NCI-H460 (cell line): Measurements from ENCODE around the gene UCHL1. TPM values are rescaled to one million over a fixed set of nuclear protein-coding genes. Genes with fewer than 3 reads are reported as not detected.
"Not testable (repeated sequence)": the region's sequence is repeated elsewhere in the genome, so short reads cannot be mapped to it uniquely, and the experiment has no call there.

Experiments used
- DNase-seq: peaks from one replicate; pipeline ENCODE4 v3.0.0-alpha.2; 2016; ENCODE audit warnings: low read depth; ENCODE audit errors: extremely low read depth
- small RNA-seq, 2 experiments: library from RNA; depleted of rRNA; stranded (forward); fragments of <200 nt; gene quantifications; one replicate each; pipeline ENCODE3, GENCODE V24; 2014
- total RNA-seq: library from RNA; depleted of rRNA; stranded (reverse); fragments of >200 nt; shearing (Covaris generic); gene quantifications from 2 replicates; pipeline ENCODE4 v1.2.3, GENCODE V29; 2014; rRNA removed

UCHL1 gene
- total RNA-seq, 1 experiment from 2014 or later = 2,874 TPM

DNA sequence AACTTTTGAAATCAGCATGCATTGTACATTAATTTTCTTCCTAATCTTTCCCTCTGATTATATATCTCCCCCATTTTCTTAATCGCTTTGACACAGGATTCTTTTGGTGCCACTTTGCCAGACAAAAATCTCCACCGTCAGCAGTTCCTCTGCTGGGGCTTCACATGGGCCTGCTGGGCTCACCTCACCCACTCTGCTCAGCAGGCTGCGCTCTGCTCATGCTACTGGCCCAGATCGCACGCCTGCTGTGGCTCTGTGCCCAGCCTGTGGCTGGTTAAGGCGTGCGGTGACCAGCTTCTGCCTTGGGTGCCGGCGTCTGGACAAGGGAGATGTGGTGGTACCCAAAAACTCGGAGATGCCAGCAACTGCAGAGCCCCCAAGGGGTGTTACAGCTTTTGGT lies 31.1 kb downstream of the UCHL1 start:
- DNase-seq = no peak

DNA sequence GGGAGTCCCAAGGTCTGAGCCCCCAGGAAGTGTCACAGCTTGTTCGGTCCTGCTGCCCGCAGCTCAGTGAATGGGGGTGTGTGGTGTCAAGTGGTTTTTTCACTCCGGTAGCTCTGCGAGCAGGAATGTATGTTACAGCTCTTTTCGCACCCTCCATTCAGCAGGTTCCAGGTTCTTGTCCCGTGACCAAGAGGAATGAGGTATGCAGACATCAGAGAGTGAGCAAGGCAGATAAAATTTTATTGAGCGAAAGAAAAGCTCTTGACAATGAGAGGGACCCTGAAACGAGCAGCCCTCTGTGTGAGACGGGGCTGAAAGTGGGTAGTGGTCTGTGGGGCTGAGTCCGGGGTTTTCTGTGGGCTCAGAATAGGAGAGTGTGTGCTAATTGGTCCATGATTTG lies 31.5 kb downstream of the UCHL1 start:
- DNase-seq = no peak

DNA sequence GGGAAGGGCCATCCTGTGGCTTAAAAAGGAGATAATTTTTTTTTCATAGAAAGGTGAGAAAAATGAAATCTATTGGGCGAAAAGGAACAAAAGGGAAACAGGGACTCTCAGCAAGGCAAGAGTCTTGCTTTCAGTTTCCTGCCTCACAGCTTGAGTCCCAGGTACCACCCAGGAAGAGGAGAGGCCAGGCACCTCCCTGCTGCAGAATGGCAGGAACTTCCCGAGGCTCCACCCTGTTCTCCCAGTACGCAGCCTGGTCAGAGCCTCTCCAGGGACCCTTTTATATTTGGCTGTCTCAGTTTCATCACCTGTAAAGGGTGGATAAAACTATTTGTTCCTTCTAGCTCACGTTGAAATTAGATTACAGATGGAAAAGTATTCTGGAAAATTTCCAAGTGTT lies 33.8 kb downstream of the UCHL1 start:
- no peak for DNase-seq

DNA sequence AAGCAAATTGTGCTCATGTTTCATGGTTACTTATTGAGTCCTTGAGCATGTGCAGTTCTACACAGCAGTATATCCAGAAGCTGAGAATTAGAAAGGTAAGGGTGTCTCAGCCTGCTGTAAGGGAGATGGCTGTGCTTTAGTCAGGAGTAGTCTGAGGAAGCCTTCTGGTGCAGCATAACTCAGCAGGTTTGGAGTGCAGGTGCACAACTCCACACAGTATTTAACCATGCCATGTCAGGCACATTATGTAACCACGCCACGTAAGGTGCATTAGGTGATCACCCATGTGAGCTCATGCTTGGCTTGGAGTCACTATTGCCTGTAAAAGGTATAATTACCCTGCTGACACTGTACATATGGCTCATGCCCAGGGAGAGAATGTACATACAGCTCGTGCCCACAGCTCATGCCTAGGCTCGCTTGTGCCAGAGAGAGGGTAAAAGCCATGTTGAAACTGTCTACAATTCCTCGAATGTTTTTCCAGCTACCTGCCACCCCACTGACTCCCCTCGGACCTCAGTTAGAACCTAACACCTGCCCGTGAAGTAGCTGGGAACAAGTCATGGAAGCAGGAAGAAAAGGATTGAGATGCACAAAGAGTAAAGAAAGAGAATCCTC lies 37.8 kb downstream of the UCHL1 start:
- no peak for DNase-seq

DNA sequence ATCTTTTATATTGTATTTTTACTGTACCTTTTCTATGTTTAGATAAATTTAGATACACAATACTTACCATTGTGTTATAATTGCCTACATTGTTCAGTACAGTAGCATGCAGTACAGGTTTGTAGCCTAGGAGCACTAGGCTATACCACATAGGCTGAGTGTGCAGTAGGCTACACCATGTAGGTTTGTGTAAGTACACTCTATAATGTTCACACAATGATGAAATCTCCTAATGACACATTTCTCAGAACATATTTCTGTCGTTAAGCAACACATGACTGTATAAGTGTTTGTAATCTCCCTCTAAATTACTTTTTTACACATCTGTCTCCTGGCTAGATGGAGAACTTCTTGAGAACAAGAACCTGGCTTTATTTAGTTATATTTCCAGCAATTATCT lies 40.3 kb downstream of the UCHL1 start:
- DNase-seq = no peak

DNA sequence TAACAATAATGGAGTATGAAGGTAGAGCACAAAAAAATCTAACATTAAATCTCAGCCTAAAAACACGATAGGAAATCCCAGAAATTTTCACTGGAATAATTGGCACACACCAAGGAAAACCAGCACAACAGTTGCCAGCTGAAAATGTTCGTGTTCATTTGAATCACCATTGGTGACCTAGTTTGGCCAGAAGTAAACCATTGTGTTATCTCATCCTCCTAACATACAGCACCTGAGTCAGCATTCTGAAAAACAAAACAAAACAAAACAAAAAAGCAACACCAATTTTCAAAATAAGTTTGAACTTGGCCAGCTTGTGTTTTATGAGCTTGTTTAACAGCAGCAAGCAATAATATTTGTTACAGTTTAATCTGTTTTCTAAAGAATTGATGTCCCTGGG lies 41.1 kb downstream of the UCHL1 start:
- no peak for DNase-seq

DNA sequence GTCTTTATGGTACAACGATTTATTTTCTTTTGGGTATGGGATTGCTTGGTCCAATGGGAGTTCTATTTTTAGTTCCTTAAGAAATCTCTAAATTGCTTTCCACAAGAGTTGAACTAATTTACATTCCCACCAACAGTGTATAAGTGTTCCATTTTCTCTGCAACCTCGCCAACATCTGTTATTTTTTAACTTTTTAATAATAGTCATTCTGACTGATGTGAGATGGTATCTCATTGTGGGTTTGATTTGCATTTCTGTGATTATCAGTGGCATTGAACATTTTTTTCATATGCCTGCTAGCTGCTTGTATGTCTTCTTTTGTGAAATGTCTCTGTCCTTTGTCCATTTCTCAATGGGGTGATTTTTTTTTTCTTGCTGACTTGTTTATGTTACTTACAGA lies 42.8 kb downstream of the UCHL1 start:
- DNase-seq = no peak

DNA sequence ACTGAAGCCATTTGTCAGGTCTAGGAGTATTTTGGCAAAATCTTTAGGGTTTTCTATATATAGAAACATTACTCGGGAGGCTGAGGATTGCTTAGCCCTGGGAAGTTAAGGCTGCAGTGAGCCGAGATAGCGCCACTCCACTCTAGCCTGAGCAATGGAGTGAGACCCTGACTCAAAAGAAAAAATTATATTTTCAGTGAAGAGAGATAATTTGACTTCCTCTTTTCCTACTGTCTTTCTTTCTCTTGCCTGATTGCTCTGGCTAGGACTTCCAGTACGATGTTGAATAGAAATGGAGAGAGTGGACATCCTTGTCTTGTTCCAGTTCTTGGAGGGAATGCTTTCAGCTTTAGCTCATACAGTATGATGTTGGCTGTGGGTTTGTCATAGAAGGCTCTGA lies 44.4 kb downstream of the UCHL1 start:
- no peak for DNase-seq

DNA sequence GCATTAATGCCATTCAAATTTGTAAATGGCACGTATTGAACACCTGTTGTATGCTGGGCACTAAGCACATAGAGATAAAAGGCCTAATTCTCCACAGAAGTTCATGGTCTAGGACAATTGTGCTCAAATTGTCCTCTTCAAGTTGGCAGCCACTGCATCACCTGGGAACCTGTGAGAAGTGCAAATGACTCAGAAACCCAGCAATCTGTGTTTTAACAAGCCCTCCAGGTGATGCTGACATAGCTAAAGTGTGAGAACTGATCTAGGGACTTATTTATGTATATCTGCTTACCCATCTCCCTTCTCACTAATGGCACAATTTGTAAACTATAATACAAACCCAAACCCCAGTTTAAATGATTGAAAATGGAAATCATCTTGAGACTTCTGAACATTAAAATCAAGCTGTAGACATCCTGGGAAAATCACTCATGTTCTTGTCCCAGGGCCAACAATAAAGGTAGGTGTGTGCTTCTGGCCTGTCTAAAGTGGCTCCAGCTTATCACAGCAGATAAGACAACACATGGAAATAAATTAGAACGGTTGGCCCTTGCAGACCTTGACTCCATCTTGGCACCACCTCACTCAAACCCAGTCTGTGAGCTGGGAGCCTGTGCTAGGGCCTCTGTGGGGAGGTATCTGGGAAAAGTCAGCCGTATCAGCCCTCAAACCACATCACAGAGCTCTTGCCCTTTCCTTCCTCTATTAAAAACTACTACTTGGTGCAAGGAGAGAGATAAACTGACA lies 46.8 kb downstream of the UCHL1 start:
- no peak for DNase-seq

DNA sequence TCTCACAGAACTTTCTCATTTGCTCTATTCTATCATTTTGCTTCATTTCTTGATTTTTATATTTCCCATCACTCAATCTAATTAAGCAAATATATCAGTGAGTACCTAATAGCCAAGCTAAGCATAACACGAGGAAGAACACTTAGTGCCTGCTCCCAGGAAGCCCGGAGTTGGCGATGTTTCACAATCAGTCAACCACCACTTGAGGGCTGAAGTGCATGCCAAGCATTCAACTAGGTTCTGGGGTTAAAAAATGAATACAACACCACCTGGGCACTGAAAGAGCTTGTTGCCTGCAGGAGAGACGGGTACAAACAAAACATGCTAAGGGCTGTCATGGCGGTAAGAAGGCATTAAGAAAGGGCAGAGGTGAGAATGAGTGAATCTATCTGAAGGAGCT lies 47.5 kb downstream of the UCHL1 start:
- DNase-seq = no peak

DNA sequence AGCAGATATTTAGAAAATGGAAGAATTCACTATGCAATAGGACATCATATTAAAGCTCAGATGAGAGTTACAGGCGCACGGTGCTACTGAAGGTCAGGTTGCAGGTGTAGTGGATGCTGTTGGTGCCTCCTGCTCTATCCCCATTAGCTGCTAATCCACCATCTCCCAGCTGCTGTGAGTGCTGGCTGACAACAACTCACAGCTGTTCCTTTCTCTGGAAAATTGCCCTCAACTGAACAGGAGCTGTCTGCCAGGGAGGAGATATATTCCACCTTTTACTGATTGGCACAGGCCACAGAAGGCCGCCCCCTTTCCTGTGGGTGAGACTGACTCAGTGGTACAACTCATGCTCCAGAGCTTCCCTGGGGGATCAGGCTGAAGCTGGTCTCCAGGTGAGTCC lies 48.7 kb downstream of the UCHL1 start:
- DNase-seq = no peak

DNA sequence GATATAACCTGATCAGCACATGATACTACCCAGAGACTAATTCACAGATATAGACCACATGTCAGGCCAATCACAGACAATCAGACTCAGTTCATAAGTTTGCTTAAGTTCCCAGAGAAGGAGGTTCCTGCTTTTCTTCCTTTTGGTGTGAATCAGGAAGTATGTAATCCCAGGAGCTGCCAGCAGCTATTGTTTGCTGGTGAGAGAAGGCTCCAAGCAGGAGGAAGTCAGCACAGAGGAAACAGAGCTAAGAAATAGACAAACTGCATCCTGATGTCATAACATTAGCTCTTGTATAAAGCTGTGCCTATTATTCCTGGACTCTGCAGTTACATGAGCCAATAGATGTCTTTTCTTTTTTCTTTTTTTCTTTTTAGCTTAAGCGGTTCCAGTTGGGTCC lies 50.9 kb downstream of the UCHL1 start:
- DNase-seq = no peak

DNA sequence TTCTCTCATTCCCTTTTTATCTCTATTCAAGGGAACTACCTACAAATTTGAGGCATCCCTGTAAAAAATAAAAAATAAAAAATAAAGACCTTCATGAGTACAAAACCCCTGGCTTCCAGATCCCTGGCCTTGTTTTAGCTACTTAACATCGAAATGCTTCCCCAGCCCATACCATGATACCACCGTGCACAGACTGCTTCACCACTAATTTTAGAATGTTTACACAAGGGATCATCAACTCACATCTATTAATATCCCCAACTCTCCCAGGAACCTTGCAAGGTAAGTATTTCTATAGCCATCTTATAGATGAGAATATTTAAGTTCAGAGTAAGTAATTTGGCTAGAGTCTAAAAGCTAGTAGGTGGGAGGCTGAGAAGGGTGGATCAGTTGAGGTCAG lies 51.7 kb downstream of the UCHL1 start:
- DNase-seq = no peak

DNA sequence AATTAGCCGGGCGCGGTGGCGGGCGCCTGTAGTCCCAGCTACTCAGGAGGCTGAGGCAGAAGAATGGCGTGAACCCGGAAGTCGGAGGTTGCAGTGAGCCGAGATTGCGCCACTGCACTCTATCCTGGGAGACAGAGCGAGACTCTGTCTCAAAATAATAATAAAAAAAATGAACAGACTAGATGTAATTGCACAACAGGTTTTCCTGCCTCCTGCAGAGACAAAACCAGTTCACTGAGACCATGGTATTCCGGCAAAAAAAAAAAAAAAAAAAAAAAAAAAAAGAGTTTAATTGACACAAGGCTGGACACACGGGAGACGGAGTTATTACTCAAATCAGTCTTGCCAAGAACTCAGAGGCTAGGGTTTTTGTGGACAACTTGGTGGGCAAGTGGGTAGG lies 58.7 kb downstream of the UCHL1 start:
- not testable (repeated sequence) for DNase-seq

DNA sequence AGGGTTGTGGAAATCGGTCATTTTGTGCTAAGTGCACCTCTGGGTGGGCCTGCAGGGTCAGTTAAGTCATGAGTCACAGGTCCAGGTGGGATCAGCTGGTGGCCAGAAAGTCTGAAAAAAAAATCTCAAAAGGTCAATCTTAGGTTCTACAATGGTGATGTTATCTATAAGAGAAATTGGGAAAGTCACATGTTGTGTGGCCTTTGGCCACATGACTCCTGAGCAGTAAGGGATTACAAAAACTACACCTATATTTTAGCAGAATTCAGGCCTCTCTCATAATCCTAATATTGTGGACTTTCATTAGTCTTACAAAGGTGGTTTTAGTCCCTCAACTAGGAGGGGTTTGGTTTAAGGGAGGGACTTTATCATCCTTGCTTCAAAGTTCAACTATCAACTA lies 59.1 kb downstream of the UCHL1 start:
- DNase-seq = no peak

Small RNAs within 50 kb of the gene (small RNA-seq; reads per million reads assigned to genes)
- 0 reads per million in 2 experiments for gene RF00019

Other genes starting within 250 kb of the UCHL1 start
- 32.2 and 34.4 TPM in 2 replicates for gene APBB2, start 42.4 kb upstream of the UCHL1 start, total RNA-seq